NCI-H2029 (cell line): ENCODE results near the gene UBE2D2.
A peak's percentile ranks its signal among the peaks of the same experiment; 100 is the strongest.

Experiments used
- DNase-seq: peaks from one replicate; lab custom pipeline; 2025; lab: John Stamatoyannopoulos, UW

UBE2D2 gene

GRCh38 chr5:139648205-139649081 is 87.3 kb downstream of the UBE2D2 start, which contains the start of gene CXXC5:
CXXC5 (plus strand) TSS chr5:139648349; CDS start chr5:139680524, 32,175 bp downstream.
- DNase-seq, result peak; percentile 73

- no peak for DNase-seq
Observed at GRCh38 chr5:139649082-139649991, 88.2 kb downstream of the UBE2D2 start.

GRCh38 chr5:139650031-139650688 is 89.0 kb downstream of the UBE2D2 start:
- DNase-seq, result no peak

GRCh38 chr5:139650689-139651042 is 89.5 kb downstream of the UBE2D2 start:
- no peak for DNase-seq

GRCh38 chr5:139651043-139651834 is 90.1 kb downstream of the UBE2D2 start:
- DNase-seq, result no peak

- no peak for DNase-seq
Observed at GRCh38 chr5:139651853-139652787, 91.0 kb downstream of the UBE2D2 start.

GRCh38 chr5:139652788-139653241 is 91.7 kb downstream of the UBE2D2 start:
- no peak for DNase-seq

GRCh38 chr5:139653616-139654015 is 92.5 kb downstream of the UBE2D2 start:
- DNase-seq, result no peak

GRCh38 chr5:139654464-139654863 is 93.3 kb downstream of the UBE2D2 start:
- no peak for DNase-seq

GRCh38 chr5:139654871-139655491 is 93.8 kb downstream of the UBE2D2 start:
- no peak for DNase-seq

- DNase-seq, result no peak
Observed at GRCh38 chr5:139655727-139656271, 94.7 kb downstream of the UBE2D2 start.

GRCh38 chr5:139657363-139658321 is 96.5 kb downstream of the UBE2D2 start:
- no peak for DNase-seq

GRCh38 chr5:139658501-139658927 is 97.4 kb downstream of the UBE2D2 start:
- no peak for DNase-seq

GRCh38 chr5:139658928-139659667 is 98.0 kb downstream of the UBE2D2 start:
- no peak for DNase-seq

- no peak for DNase-seq
Observed at GRCh38 chr5:139659695-139660101, 98.6 kb downstream of the UBE2D2 start.

- peak; percentile 45 for DNase-seq
Observed at GRCh38 chr5:139660105-139660922, 99.2 kb downstream of the UBE2D2 start.
